ENCODE results near the gene RBBP7. TPM values are rescaled to one million over a fixed set of nuclear protein-coding genes. Genes with fewer than 3 reads are reported as not detected.
A peak's percentile ranks its signal among the peaks of the same experiment; 100 is the strongest.

RBBP7 gene
- total and polyA plus RNA-seq, 4 donors: 52.3 to 117 (median 83.7) TPM

- DNase-seq (no peak), ATAC-seq (ENCODE audit: insufficient read depth, low FRiP score) (no peak)
- Histone ChIP-seq H3K4me1 (ENCODE audit: control insufficient read depth in 5 of 5, insufficient read depth in 5 of 5, low read length in 5 of 5) (peaks cover 0 to 3% (median 0%) of the 10 kb centered on the region in 5 donors), H3K4me3 (no peak overlapping the region), H3K27ac (ENCODE audit: low read depth in 1 of 2, low read length in 1 of 2) (no peak overlapping the region), H3K9me3 (ENCODE audit: control insufficient read depth in 4 of 4, insufficient read depth in 3 of 4, low read length in 3 of 4) (no peaks in the 10 kb centered on the region), H3K36me3 (ENCODE audit: control insufficient read depth in 4 of 4, insufficient read depth in 4 of 4, low read length in 4 of 4) (peaks cover 0 to 15% (median 5%) of the 10 kb centered on the region in 4 donors), H3K9ac (ENCODE audit: insufficient read depth in 1 of 2, low read length in 2 of 2) (no peak overlapping the region), H3K27me3 (ENCODE audit: control insufficient read depth in 3 of 3, insufficient read depth in 3 of 3, low read length in 2 of 3) (peaks cover 0 to 16% (median 15%) of the 10 kb centered on the region in 3 donors)
- 96 to 100% methylated on average over 2 of the region's 2 CpGs for WGBS, 2 donors
- TF ChIP-seq CTCF (IDR thresholded peaks at IDR 0.05; ENCODE audit: control extremely low read depth, extremely low read depth): no peak
Observed at GRCh38 chrX:16827225-16827624, 42.9 kb downstream of the RBBP7 start.

DNA sequence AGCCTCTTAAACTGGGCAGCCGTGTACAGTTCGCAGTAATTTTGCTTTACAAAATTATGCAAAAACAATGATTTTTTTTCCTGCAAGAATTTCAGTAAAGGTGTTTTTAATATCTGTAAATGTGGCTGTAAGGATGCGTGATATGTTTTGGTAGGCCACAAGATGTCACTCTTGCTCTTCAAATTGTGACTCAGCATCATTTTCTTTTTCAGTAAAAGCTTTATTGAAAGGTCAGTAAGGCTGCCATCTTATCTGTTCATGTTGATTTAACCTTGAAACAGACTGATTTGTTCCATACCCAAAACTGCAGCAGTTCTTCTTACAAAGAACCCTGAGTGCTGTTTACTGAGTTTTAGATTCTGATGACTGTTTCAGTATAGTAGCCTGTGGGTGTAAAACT lies 44.0 kb downstream of the RBBP7 start:
- Histone ChIP-seq H3K4me1 (ENCODE audit: control insufficient read depth in 5 of 5, insufficient read depth in 5 of 5, low read length in 5 of 5) (peaks cover 0 to 3% (median 0%) of the 10 kb centered on the region in 5 donors), H3K27ac (ENCODE audit: low read depth in 1 of 2, low read length in 1 of 2) (no peak overlapping the region), H3K27me3 (ENCODE audit: control insufficient read depth in 3 of 3, insufficient read depth in 3 of 3, low read length in 2 of 3) (peaks cover 0 to 16% (median 10%) of the 10 kb centered on the region in 3 donors), H3K9ac (ENCODE audit: insufficient read depth in 1 of 2, low read length in 2 of 2) (no peak overlapping the region), H3K36me3 (ENCODE audit: control insufficient read depth in 4 of 4, insufficient read depth in 4 of 4, low read length in 4 of 4) (peaks cover 0 to 13% (median 3%) of the 10 kb centered on the region in 4 donors), H3K9me3 (ENCODE audit: control insufficient read depth in 4 of 4, insufficient read depth in 3 of 4, low read length in 3 of 4) (no peaks in the 10 kb centered on the region), H3K4me3 (no peak overlapping the region)
- DNase-seq (peak in 2 of 3 donors; percentile 39 to 67), ATAC-seq (ENCODE audit: insufficient read depth, low FRiP score) (no peak)
- TF ChIP-seq CTCF (IDR thresholded peaks at IDR 0.05; ENCODE audit: control extremely low read depth, extremely low read depth): peak; percentile 16
- WGBS, 2 donors: 76 to 80% methylated on average over 3 of the region's 3 CpGs

- peaks cover 0 to 3% (median 0%) of the 10 kb centered on the region in 5 donors for H3K4me1 ChIP-seq (ENCODE audit: control insufficient read depth in 5 of 5, insufficient read depth in 5 of 5, low read length in 5 of 5)
Observed at GRCh38 chrX:16825264-16826035, 44.7 kb downstream of the RBBP7 start.

More at GRCh38 chrX:16825264-16826035, 44.7 kb downstream of the RBBP7 start:
- DNase-seq (no peak), ATAC-seq (ENCODE audit: insufficient read depth, low FRiP score) (no peak)
- Histone ChIP-seq H3K4me3 (no peak overlapping the region), H3K9me3 (ENCODE audit: control insufficient read depth in 4 of 4, insufficient read depth in 3 of 4, low read length in 3 of 4) (no peaks in the 10 kb centered on the region), H3K27ac (ENCODE audit: low read depth in 1 of 2, low read length in 1 of 2) (no peak overlapping the region), H3K36me3 (ENCODE audit: control insufficient read depth in 4 of 4, insufficient read depth in 4 of 4, low read length in 4 of 4) (peaks cover 2 to 13% (median 3%) of the 10 kb centered on the region in 4 donors), H3K9ac (ENCODE audit: insufficient read depth in 1 of 2, low read length in 2 of 2) (no peak overlapping the region), H3K27me3 (ENCODE audit: control insufficient read depth in 3 of 3, insufficient read depth in 3 of 3, low read length in 2 of 3) (peaks cover 0 to 11% (median 8%) of the 10 kb centered on the region in 3 donors)
- WGBS, 2 donors: 82 to 89% methylated on average over 8 of the region's 8 CpGs
- no peak for TF ChIP-seq CTCF (IDR thresholded peaks at IDR 0.05; ENCODE audit: control extremely low read depth, extremely low read depth)

All from lung (tissue), 12 donors.